Measurements from ENCODE around the gene CEP131. TPM values are rescaled to one million over a fixed set of nuclear protein-coding genes. Genes with fewer than 3 reads are reported as not detected.

CEP131 gene
- total RNA-seq, 4 donors from 2014 or later = 5.7 to 21.3 (median 6.8) TPM

- H3K27ac ChIP-seq = no peak overlapping the region
- H3K36me3 ChIP-seq = no peaks in the 10 kb centered on the region
- intact Hi-C loops (cut with DNase I; ENCODE audit: low total_unique reads) = no loop called here
- H3K4me1 ChIP-seq = no peaks in the 10 kb centered on the region
- no peak for TF ChIP-seq CTCF (IDR thresholded peaks at IDR 0.05)
- in situ Hi-C loops (cut with MboI; ENCODE audit: low pct_ligation_motif_present in 1 of 4, low pct_unique_long_range_greater_than_20kb in 1 of 4, low sequenced_read_pairs in 3 of 4) = no loop called here
- H3K4me3 ChIP-seq = no peak overlapping the region
- no peaks in the 10 kb centered on the region for H3K9me3 ChIP-seq
- 95% methylated on average over 19 of the region's 21 CpGs; no CpG with 5 or more reads in 1 of the 2 donors for WGBS, 2 donors (ENCODE audit: low coverage in 1 of 2)
- no peak for DNase-seq
- no peaks in the 10 kb centered on the region for H3K27me3 ChIP-seq
Measured at GRCh38 chr17:81194225-81194760, 28.5 kb downstream of the CEP131 start.

- H3K4me3 ChIP-seq = no peak overlapping the region
- DNase-seq = no peak
- H3K27me3 ChIP-seq = no peaks in the 10 kb centered on the region
- no peaks in the 10 kb centered on the region for H3K9me3 ChIP-seq
- in situ Hi-C loops (cut with MboI; ENCODE audit: low pct_ligation_motif_present in 1 of 4, low pct_unique_long_range_greater_than_20kb in 1 of 4, low sequenced_read_pairs in 3 of 4) = no loop called here
- H3K36me3 ChIP-seq = no peaks in the 10 kb centered on the region
- no peak for TF ChIP-seq EP300 (IDR thresholded peaks at IDR 0.05; ENCODE audit: low read depth)
- no peak for TF ChIP-seq CTCF (IDR thresholded peaks at IDR 0.05)
- 83% methylated on average over 37 of the region's 38 CpGs; no CpG with 5 or more reads in 1 of the 2 donors for WGBS, 2 donors (ENCODE audit: low coverage in 1 of 2)
- H3K4me1 ChIP-seq = no peaks in the 10 kb centered on the region
- intact Hi-C loops (cut with DNase I; ENCODE audit: low total_unique reads) = no loop called here
- no peak overlapping the region for H3K27ac ChIP-seq
Measured at GRCh38 chr17:81193470-81194224, 29.1 kb downstream of the CEP131 start.

- H3K36me3 ChIP-seq = no peaks in the 10 kb centered on the region
- in situ Hi-C loops (cut with MboI; ENCODE audit: low pct_ligation_motif_present in 1 of 4, low pct_unique_long_range_greater_than_20kb in 1 of 4, low sequenced_read_pairs in 3 of 4) = no loop called here
- TF ChIP-seq POLR2AphosphoS5 (IDR thresholded peaks at IDR 0.05) = no peak
- TF ChIP-seq EP300 (IDR thresholded peaks at IDR 0.05; ENCODE audit: low read depth) = no peak
- TF ChIP-seq CTCF (IDR thresholded peaks at IDR 0.05) = no peak
- no peak for TF ChIP-seq POLR2A (IDR thresholded peaks at IDR 0.05)
- 90% methylated on average over 14 of the region's 17 CpGs; no CpG with 5 or more reads in 1 of the 2 donors for WGBS, 2 donors (ENCODE audit: low coverage in 1 of 2)
- H3K4me1 ChIP-seq = no peaks in the 10 kb centered on the region
- no peak for DNase-seq
- no peak overlapping the region for H3K27ac ChIP-seq
- intact Hi-C loops (cut with DNase I; ENCODE audit: low total_unique reads) = no loop called here
- no peaks in the 10 kb centered on the region for H3K27me3 ChIP-seq
- H3K4me3 ChIP-seq = no peak overlapping the region
- no peaks in the 10 kb centered on the region for H3K9me3 ChIP-seq
Measured at GRCh38 chr17:81193051-81193410, 29.7 kb downstream of the CEP131 start.

GRCh38 chr17:81192386-81193050 is 30.2 kb downstream of the CEP131 start:
- H3K27ac ChIP-seq = no peak overlapping the region
- H3K27me3 ChIP-seq = no peaks in the 10 kb centered on the region
- TF ChIP-seq POLR2A (IDR thresholded peaks at IDR 0.05) (no peak), CTCF (IDR thresholded peaks at IDR 0.05) (no peak), EP300 (IDR thresholded peaks at IDR 0.05; ENCODE audit: low read depth) (no peak), POLR2AphosphoS5 (IDR thresholded peaks at IDR 0.05) (no peak)
- no peak overlapping the region for H3K4me3 ChIP-seq
- WGBS, 2 donors (ENCODE audit: low coverage in 1 of 2) = 87% methylated on average over 10 of the region's 34 CpGs; no CpG with 5 or more reads in 1 of the 2 donors
- H3K9me3 ChIP-seq = no peaks in the 10 kb centered on the region
- DNase-seq = no peak
- in situ Hi-C loops (cut with MboI; ENCODE audit: low pct_ligation_motif_present in 1 of 4, low pct_unique_long_range_greater_than_20kb in 1 of 4, low sequenced_read_pairs in 3 of 4) (no loop called here), intact Hi-C loops (cut with DNase I; ENCODE audit: low total_unique reads) (no loop called here)
- no peaks in the 10 kb centered on the region for H3K4me1 ChIP-seq
- H3K36me3 ChIP-seq = no peaks in the 10 kb centered on the region
